ENCODE results near the gene FAM229A.

FAM229A gene

GRCh38 chr1:32394141-32394889 lies 32.0 kb upstream of the FAM229A start, which contains the start of gene BSDC1:
BSDC1 (minus strand) TSS chr1:32394441; CDS start chr1:32394414, 27 bp downstream.
- Histone ChIP-seq H3K27me3 (ENCODE audit: control insufficient read depth, insufficient read depth, low read length) (no peaks in the 10 kb centered on the region), H3K36me3 (ENCODE audit: insufficient read depth, low read length) (peaks cover 28% of the 10 kb centered on the region), H3K4me3 (ENCODE audit: low read length) (peak within 1 kb of the TSS; percentile 81), H3K9me3 (replicated peaks; ENCODE audit: low read length) (no peaks in the 10 kb centered on the region), H3K4me2 (ENCODE audit: low read length) (peak within 1 kb of the TSS; percentile 87), H3K4me1 (ENCODE audit: control insufficient read depth, insufficient read depth, low read length) (peaks cover 10% of the 10 kb centered on the region), H3K9ac (ENCODE audit: low read depth, low read length) (peak within 1 kb of the TSS; percentile 89)

- Histone ChIP-seq H3K9ac (ENCODE audit: low read depth, low read length) (peak overlapping the region; percentile 89), H3K36me3 (ENCODE audit: insufficient read depth, low read length) (peaks cover 31% of the 10 kb centered on the region), H3K4me3 (ENCODE audit: low read length) (peak overlapping the region; percentile 81), H3K27me3 (ENCODE audit: control insufficient read depth, insufficient read depth, low read length) (no peaks in the 10 kb centered on the region), H3K4me1 (ENCODE audit: control insufficient read depth, insufficient read depth, low read length) (peaks cover 10% of the 10 kb centered on the region), H3K4me2 (ENCODE audit: low read length) (peak overlapping the region; percentile 82), H3K9me3 (replicated peaks; ENCODE audit: low read length) (no peaks in the 10 kb centered on the region)
Observed at GRCh38 chr1:32393832-32394140, 31.5 kb upstream of the FAM229A start.

- Histone ChIP-seq H3K4me1 (ENCODE audit: control insufficient read depth, insufficient read depth, low read length) (peaks cover 10% of the 10 kb centered on the region), H3K27me3 (ENCODE audit: control insufficient read depth, insufficient read depth, low read length) (no peaks in the 10 kb centered on the region), H3K9me3 (replicated peaks; ENCODE audit: low read length) (no peaks in the 10 kb centered on the region), H3K9ac (ENCODE audit: low read depth, low read length) (peak overlapping the region; percentile 89), H3K4me3 (ENCODE audit: low read length) (peak overlapping the region; percentile 81), H3K4me2 (ENCODE audit: low read length) (peak overlapping the region; percentile 82), H3K36me3 (ENCODE audit: insufficient read depth, low read length) (peaks cover 37% of the 10 kb centered on the region)
Observed at GRCh38 chr1:32393136-32393535, 30.9 kb upstream of the FAM229A start.

- no peaks in the 10 kb centered on the region for H3K27me3 ChIP-seq (ENCODE audit: control insufficient read depth, insufficient read depth, low read length)
- H3K4me3 ChIP-seq (ENCODE audit: low read length), result no peak overlapping the region
- H3K4me1 ChIP-seq (ENCODE audit: control insufficient read depth, insufficient read depth, low read length), result peaks cover 10% of the 10 kb centered on the region
- H3K9me3 ChIP-seq (replicated peaks; ENCODE audit: low read length), result no peaks in the 10 kb centered on the region
- H3K9ac ChIP-seq (ENCODE audit: low read depth, low read length), result no peak overlapping the region
- no peak overlapping the region for H3K4me2 ChIP-seq (ENCODE audit: low read length)
- H3K36me3 ChIP-seq (ENCODE audit: insufficient read depth, low read length), result peaks cover 40% of the 10 kb centered on the region
Observed at GRCh38 chr1:32392325-32392724, 30.0 kb upstream of the FAM229A start.

- no peak overlapping the region for H3K9ac ChIP-seq (ENCODE audit: low read depth, low read length)
- H3K4me1 ChIP-seq (ENCODE audit: control insufficient read depth, insufficient read depth, low read length), result peaks cover 10% of the 10 kb centered on the region
- H3K4me3 ChIP-seq (ENCODE audit: low read length), result no peak overlapping the region
- H3K4me2 ChIP-seq (ENCODE audit: low read length), result no peak overlapping the region
- H3K27me3 ChIP-seq (ENCODE audit: control insufficient read depth, insufficient read depth, low read length), result no peaks in the 10 kb centered on the region
- peaks cover 49% of the 10 kb centered on the region for H3K36me3 ChIP-seq (ENCODE audit: insufficient read depth, low read length)
- no peaks in the 10 kb centered on the region for H3K9me3 ChIP-seq (replicated peaks; ENCODE audit: low read length)
Observed at GRCh38 chr1:32390904-32391870, 28.9 kb upstream of the FAM229A start.

- Histone ChIP-seq H3K27me3 (ENCODE audit: control insufficient read depth, insufficient read depth, low read length) (no peaks in the 10 kb centered on the region), H3K9me3 (replicated peaks; ENCODE audit: low read length) (no peaks in the 10 kb centered on the region), H3K9ac (ENCODE audit: low read depth, low read length) (no peak overlapping the region), H3K4me1 (ENCODE audit: control insufficient read depth, insufficient read depth, low read length) (peaks cover 9% of the 10 kb centered on the region), H3K4me3 (ENCODE audit: low read length) (no peak overlapping the region), H3K36me3 (ENCODE audit: insufficient read depth, low read length) (peaks cover 72% of the 10 kb centered on the region), H3K4me2 (ENCODE audit: low read length) (no peak overlapping the region)
Observed at GRCh38 chr1:32388641-32389040, 26.4 kb upstream of the FAM229A start.

- Histone ChIP-seq H3K9me3 (replicated peaks; ENCODE audit: low read length) (no peaks in the 10 kb centered on the region), H3K4me2 (ENCODE audit: low read length) (no peak overlapping the region), H3K27me3 (ENCODE audit: control insufficient read depth, insufficient read depth, low read length) (no peaks in the 10 kb centered on the region), H3K4me1 (ENCODE audit: control insufficient read depth, insufficient read depth, low read length) (no peaks in the 10 kb centered on the region), H3K9ac (ENCODE audit: low read depth, low read length) (no peak overlapping the region), H3K36me3 (ENCODE audit: insufficient read depth, low read length) (peaks cover 81% of the 10 kb centered on the region), H3K4me3 (ENCODE audit: low read length) (no peak overlapping the region)
Observed at GRCh38 chr1:32386676-32387392, 24.5 kb upstream of the FAM229A start.

- Histone ChIP-seq H3K9ac (ENCODE audit: low read depth, low read length) (no peak overlapping the region), H3K4me2 (ENCODE audit: low read length) (no peak overlapping the region), H3K27me3 (ENCODE audit: control insufficient read depth, insufficient read depth, low read length) (no peaks in the 10 kb centered on the region), H3K4me3 (ENCODE audit: low read length) (no peak overlapping the region), H3K4me1 (ENCODE audit: control insufficient read depth, insufficient read depth, low read length) (no peaks in the 10 kb centered on the region), H3K36me3 (ENCODE audit: insufficient read depth, low read length) (peaks cover 84% of the 10 kb centered on the region), H3K9me3 (replicated peaks; ENCODE audit: low read length) (no peaks in the 10 kb centered on the region)
Observed at GRCh38 chr1:32380057-32380456, 17.8 kb upstream of the FAM229A start.

- Histone ChIP-seq H3K27me3 (ENCODE audit: control insufficient read depth, insufficient read depth, low read length) (no peaks in the 10 kb centered on the region), H3K4me2 (ENCODE audit: low read length) (no peak overlapping the region), H3K4me3 (ENCODE audit: low read length) (no peak overlapping the region), H3K4me1 (ENCODE audit: control insufficient read depth, insufficient read depth, low read length) (no peaks in the 10 kb centered on the region), H3K9me3 (replicated peaks; ENCODE audit: low read length) (no peaks in the 10 kb centered on the region), H3K9ac (ENCODE audit: low read depth, low read length) (no peak overlapping the region), H3K36me3 (ENCODE audit: insufficient read depth, low read length) (peaks cover 78% of the 10 kb centered on the region)
Observed at GRCh38 chr1:32377541-32378220, 15.4 kb upstream of the FAM229A start.

GRCh38 chr1:32376199-32376598 lies 13.9 kb upstream of the FAM229A start:
- no peak overlapping the region for H3K9ac ChIP-seq (ENCODE audit: low read depth, low read length)
- no peak overlapping the region for H3K4me3 ChIP-seq (ENCODE audit: low read length)
- peaks cover 75% of the 10 kb centered on the region for H3K36me3 ChIP-seq (ENCODE audit: insufficient read depth, low read length)
- H3K4me1 ChIP-seq (ENCODE audit: control insufficient read depth, insufficient read depth, low read length), result no peaks in the 10 kb centered on the region
- H3K4me2 ChIP-seq (ENCODE audit: low read length), result no peak overlapping the region
- no peaks in the 10 kb centered on the region for H3K27me3 ChIP-seq (ENCODE audit: control insufficient read depth, insufficient read depth, low read length)
- no peaks in the 10 kb centered on the region for H3K9me3 ChIP-seq (replicated peaks; ENCODE audit: low read length)
